HCEC 1CT (cell line): Measurements from ENCODE around the gene CST9L.

Experiments
- DNase-seq: peaks from one replicate; pipeline ENCODE4 v3.0.0-alpha.2; 2017

CST9L gene

GRCh38 chr20:23542801-23543200, 25.5 kb downstream of the CST9L start:
- no peak for DNase-seq

GRCh38 chr20:23541776-23542175, 26.5 kb downstream of the CST9L start:
- DNase-seq, result no peak

GRCh38 chr20:23541330-23541729, 27.0 kb downstream of the CST9L start:
- no peak for DNase-seq

GRCh38 chr20:23540624-23541023, 27.7 kb downstream of the CST9L start:
- DNase-seq, result no peak

- no peak for DNase-seq
Measured at GRCh38 chr20:23537030-23537429, 31.3 kb downstream of the CST9L start.

- no peak for DNase-seq
Measured at GRCh38 chr20:23536328-23536974, 31.8 kb downstream of the CST9L start.

GRCh38 chr20:23534801-23535593, 33.3 kb downstream of the CST9L start:
- no peak for DNase-seq

GRCh38 chr20:23533161-23533560, 35.1 kb downstream of the CST9L start:
- no peak for DNase-seq

- no peak for DNase-seq
Measured at GRCh38 chr20:23532533-23532932, 35.8 kb downstream of the CST9L start.

GRCh38 chr20:23530937-23531567, 37.2 kb downstream of the CST9L start:
- no peak for DNase-seq

- no peak for DNase-seq
Measured at GRCh38 chr20:23528867-23529431, 39.3 kb downstream of the CST9L start.

GRCh38 chr20:23526850-23527249, 41.4 kb downstream of the CST9L start:
- DNase-seq, result no peak

GRCh38 chr20:23524146-23524545, 44.1 kb downstream of the CST9L start:
- no peak for DNase-seq

- DNase-seq, result no peak
Measured at GRCh38 chr20:23520185-23520584, 48.1 kb downstream of the CST9L start.

- no peak for DNase-seq
Measured at GRCh38 chr20:23519556-23519955, 48.7 kb downstream of the CST9L start.

- DNase-seq, result no peak
Measured at GRCh38 chr20:23517719-23518118, 50.6 kb downstream of the CST9L start.

- DNase-seq, result no peak
Measured at GRCh38 chr20:23515250-23515939, 52.9 kb downstream of the CST9L start.

GRCh38 chr20:23514848-23515247, 53.4 kb downstream of the CST9L start:
- no peak for DNase-seq
